WTC11 (cell line): ENCODE data around the gene FBXL7. TPM values are rescaled to one million over a fixed set of nuclear protein-coding genes. Genes with fewer than 3 reads are reported as not detected.

Experiments used
- ATAC-seq: fragments of 200-7000 bp; cut with Tn5 transposase; 2 replicates; pipeline ENCODE4 v1.10.0; 2021; ENCODE audit warnings: mild to moderate bottlenecking, moderate library complexity
- CTCF ChIA-PET: fragments of 300-600 bp; sonication (Branson Sonifier 250); formaldehyde crosslinking; loops from one replicate; lab custom pipeline; 2021; ENCODE audit warnings: antibody characterized with exemption; lab: Charles Lee
- POLR2A ChIA-PET: fragments of 350-600 bp; sonication (Branson Sonifier 250); formaldehyde crosslinking; loops from one replicate; lab custom pipeline; 2021; ENCODE audit warnings: antibody characterized with exemption; lab: Charles Lee
- DNase-seq: peaks from one replicate; pipeline ENCODE4 v3.0.0; 2021; ENCODE audit warnings: low spot score
- H3K27ac Mint-ChIP-seq: 2 replicates; pipeline ENCODE4 v1.8.0; 2021; ENCODE audit warnings: mixed read lengths
- H3K27me3 Mint-ChIP-seq: 2 replicates; pipeline ENCODE4 v1.8.0; 2021; ENCODE audit warnings: low read depth, mild to moderate bottlenecking, moderate library complexity, mixed read lengths
- H3K36me3 Mint-ChIP-seq: 2 replicates; pipeline ENCODE4 v1.8.0; 2021; ENCODE audit warnings: mixed read lengths
- H3K4me1 Mint-ChIP-seq: 2 replicates; pipeline ENCODE4 v1.8.0; 2022; ENCODE audit warnings: mixed read lengths
- H3K4me3 Mint-ChIP-seq: 2 replicates; pipeline ENCODE4 v1.8.0; 2021; ENCODE audit warnings: mild to moderate bottlenecking, moderate library complexity, mixed read lengths
- H3K9me3 Mint-ChIP-seq: 2 replicates; pipeline ENCODE4 v1.8.0; 2021; ENCODE audit warnings: mixed read lengths
- AFF4 ChIP-seq: sonication (generic); formaldehyde crosslinking; IDR thresholded peaks from 2 replicates; pipeline ENCODE4 v1.8.1; 2023; ENCODE audit warnings: mild to moderate bottlenecking, missing genetic modification reagents, borderline replicate concordance
- ARID4B ChIP-seq: sonication (generic); formaldehyde crosslinking; IDR thresholded peaks from 2 replicates; pipeline ENCODE4 v1.8.0; 2023; ENCODE audit warnings: missing genetic modification reagents, mild to moderate bottlenecking, borderline replicate concordance
- ATF1 ChIP-seq: sonication (generic); formaldehyde crosslinking; IDR thresholded peaks from 2 replicates; pipeline ENCODE4 v1.8.1; 2023; ENCODE audit warnings: mild to moderate bottlenecking, moderate library complexity, missing genetic modification reagents
- CREM ChIP-seq: sonication (generic); formaldehyde crosslinking; IDR thresholded peaks from 2 replicates; pipeline ENCODE4 v1.8.1; 2022; ENCODE audit warnings: mild to moderate bottlenecking, missing genetic modification reagents, moderate library complexity
- FOXJ3 ChIP-seq: sonication (generic); formaldehyde crosslinking; IDR thresholded peaks from 2 replicates; pipeline ENCODE4 v1.9.0; 2021; ENCODE audit warnings: missing genetic modification reagents, mild to moderate bottlenecking, borderline replicate concordance
- MAX ChIP-seq: sonication (generic); formaldehyde crosslinking; IDR thresholded peaks from 2 replicates; pipeline ENCODE4 v1.8.0; 2022; ENCODE audit warnings: mild to moderate bottlenecking, missing genetic modification reagents
- MYBL2 ChIP-seq: sonication (generic); formaldehyde crosslinking; IDR thresholded peaks from 2 replicates; pipeline ENCODE4 v1.8.1; 2023; ENCODE audit warnings: mild to moderate bottlenecking, moderate library complexity, missing genetic modification reagents
- NFATC4 ChIP-seq: fragments of 250-450 bp; sonication (Bioruptor Pico); IDR thresholded peaks from 2 replicates; pipeline ENCODE4 v1.9.0; 2021; ENCODE audit warnings: mild to moderate bottlenecking
- TCF7 ChIP-seq: sonication (generic); formaldehyde crosslinking; IDR thresholded peaks from 2 replicates; pipeline ENCODE4 v1.8.0; 2022; ENCODE audit warnings: mild to moderate bottlenecking, low read depth, missing genetic modification reagents, moderate library complexity
- TEAD4 ChIP-seq: sonication (generic); formaldehyde crosslinking; IDR thresholded peaks from 2 replicates; pipeline ENCODE4 v1.8.0; 2022; ENCODE audit warnings: mild to moderate bottlenecking, missing genetic modification reagents
- ZNF396 ChIP-seq: fragments of 250-450 bp; sonication (Bioruptor Pico); IDR thresholded peaks from 2 replicates; pipeline ENCODE4 v1.8.0; 2021; ENCODE audit warnings: mild to moderate bottlenecking, moderate library complexity, borderline replicate concordance
- ZNF532 ChIP-seq: fragments of 250-450 bp; sonication (Bioruptor Pico); IDR thresholded peaks from 2 replicates; pipeline ENCODE4 v1.9.0; 2021; ENCODE audit warnings: mild to moderate bottlenecking, borderline replicate concordance
- total RNA-seq: library from RNA; stranded (reverse); gene quantifications from 3 replicates; pipeline ENCODE4 v1.2.3, GENCODE V29; 2021
- TF ChIP-seq, protein P1 (sequence below): fragments of 250-450 bp; sonication (Bioruptor Pico); conservative IDR thresholded peaks from 2 replicates; pipeline ENCODE4 v1.9.0; 2021; ENCODE audit warnings: mild to moderate bottlenecking
- TF ChIP-seq, protein P2 (sequence below): fragments of 250-450 bp; sonication (Bioruptor Pico); IDR thresholded peaks from 2 replicates; pipeline ENCODE4 v1.9.0; 2021; ENCODE audit warnings: mild to moderate bottlenecking
- TF ChIP-seq, protein P3 (sequence below): fragments of 250-450 bp; sonication (Bioruptor Pico); IDR thresholded peaks from 2 replicates; pipeline ENCODE4 v1.9.0; 2021; ENCODE audit warnings: moderate library complexity, mild to moderate bottlenecking, inconsistent platforms, borderline replicate concordance
- TF ChIP-seq, protein P4 (sequence below): fragments of 250-450 bp; sonication (Bioruptor Pico); IDR thresholded peaks from 2 replicates; pipeline ENCODE4 v1.9.0; 2021; ENCODE audit warnings: mild to moderate bottlenecking

Gene FBXL7
- total RNA-seq, 1 experiment from 2014 or later, result 13.8 TPM

DNA sequence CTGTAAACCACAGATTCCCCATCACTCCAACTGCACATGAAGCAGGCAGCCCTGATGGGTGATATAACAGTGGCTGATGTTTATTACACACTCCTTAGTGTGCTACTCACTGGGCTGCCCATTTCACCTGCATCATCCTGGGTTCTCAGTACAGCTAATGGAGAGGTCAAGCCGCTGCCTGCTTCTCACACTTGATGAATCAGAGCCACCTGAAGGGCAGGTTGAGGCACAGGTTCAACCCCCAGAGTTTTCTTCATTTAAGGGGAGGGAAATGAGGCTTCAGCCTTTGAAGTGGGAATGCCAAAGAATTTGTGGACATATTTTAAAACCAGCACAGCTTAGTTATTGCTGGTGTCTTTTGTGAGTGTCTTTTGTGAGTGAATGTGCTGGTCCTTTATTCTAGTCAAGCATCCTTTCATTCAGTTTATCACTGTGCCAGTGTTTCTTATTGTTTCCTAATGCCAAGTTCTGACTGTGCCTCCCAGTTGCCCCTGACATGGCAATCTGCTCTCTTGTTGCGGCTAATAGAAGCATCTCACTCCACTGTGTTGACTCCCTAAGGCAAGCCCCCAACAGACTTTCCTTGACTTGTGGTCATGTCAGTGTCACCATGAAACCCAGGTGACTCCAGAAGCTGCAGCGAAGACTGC lies 109.2 kb downstream of the FBXL7 start:
- Mint-ChIP-seq H3K27ac (0 out of 2 replicates have a peak overlapping the region, but pooled peaks have one; percentile 26), H3K9me3 (0 out of 2 replicates have a peak, but pooled peaks cover 3% of the 10 kb centered on the region), H3K4me1 (peaks cover 21% of the 10 kb centered on the region), H3K4me3 (no peak overlapping the region), H3K27me3 (no peaks in the 10 kb centered on the region), H3K36me3 (no peaks in the 10 kb centered on the region)
- ChIA-PET CTCF (no interaction called here), POLR2A (no interaction called here)
- ATAC-seq (no peak), DNase-seq (no peak)
- TF ChIP-seq, protein P1, sequence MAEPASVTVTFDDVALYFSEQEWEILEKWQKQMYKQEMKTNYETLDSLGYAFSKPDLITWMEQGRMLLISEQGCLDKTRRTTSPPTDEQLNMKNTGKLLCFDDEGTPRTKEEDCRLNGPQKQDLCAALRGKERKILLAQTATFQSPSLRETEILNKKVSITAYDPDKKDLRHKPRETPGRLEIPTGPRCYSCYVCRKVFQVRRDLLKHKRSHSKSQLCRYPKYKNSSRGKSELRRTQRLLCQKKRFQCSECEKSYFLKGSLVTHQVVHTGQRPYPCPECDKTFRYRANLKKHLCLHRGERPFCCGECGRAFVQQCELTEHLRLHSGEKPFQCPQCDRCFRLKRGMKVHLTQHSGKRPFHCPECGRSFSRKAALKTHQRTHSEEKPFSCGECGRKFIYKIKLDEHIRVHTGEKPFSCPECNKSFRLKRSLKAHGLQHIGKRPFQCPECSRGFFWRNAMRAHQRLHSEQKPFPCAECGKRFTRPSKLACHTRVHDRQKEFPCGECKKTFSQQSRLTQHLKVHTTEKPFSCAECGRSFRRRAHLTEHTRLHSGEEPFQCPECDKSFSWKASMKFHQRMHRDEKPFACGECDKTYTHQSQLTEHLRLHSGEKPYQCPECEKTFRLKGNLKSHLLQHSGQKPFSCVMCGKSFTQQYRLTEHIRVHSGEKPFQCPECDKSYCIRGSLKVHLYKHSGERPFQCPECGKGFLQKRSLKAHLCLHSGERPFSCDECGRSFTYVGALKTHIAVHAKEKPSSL (CRISPR knock-in tag), result no peak
- TF ChIP-seq, protein P2, sequence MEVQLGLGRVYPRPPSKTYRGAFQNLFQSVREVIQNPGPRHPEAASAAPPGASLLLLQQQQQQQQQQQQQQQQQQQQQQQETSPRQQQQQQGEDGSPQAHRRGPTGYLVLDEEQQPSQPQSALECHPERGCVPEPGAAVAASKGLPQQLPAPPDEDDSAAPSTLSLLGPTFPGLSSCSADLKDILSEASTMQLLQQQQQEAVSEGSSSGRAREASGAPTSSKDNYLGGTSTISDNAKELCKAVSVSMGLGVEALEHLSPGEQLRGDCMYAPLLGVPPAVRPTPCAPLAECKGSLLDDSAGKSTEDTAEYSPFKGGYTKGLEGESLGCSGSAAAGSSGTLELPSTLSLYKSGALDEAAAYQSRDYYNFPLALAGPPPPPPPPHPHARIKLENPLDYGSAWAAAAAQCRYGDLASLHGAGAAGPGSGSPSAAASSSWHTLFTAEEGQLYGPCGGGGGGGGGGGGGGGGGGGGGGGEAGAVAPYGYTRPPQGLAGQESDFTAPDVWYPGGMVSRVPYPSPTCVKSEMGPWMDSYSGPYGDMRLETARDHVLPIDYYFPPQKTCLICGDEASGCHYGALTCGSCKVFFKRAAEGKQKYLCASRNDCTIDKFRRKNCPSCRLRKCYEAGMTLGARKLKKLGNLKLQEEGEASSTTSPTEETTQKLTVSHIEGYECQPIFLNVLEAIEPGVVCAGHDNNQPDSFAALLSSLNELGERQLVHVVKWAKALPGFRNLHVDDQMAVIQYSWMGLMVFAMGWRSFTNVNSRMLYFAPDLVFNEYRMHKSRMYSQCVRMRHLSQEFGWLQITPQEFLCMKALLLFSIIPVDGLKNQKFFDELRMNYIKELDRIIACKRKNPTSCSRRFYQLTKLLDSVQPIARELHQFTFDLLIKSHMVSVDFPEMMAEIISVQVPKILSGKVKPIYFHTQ (CRISPR knock-in tag), result no peak
- TF ChIP-seq, protein P3, sequence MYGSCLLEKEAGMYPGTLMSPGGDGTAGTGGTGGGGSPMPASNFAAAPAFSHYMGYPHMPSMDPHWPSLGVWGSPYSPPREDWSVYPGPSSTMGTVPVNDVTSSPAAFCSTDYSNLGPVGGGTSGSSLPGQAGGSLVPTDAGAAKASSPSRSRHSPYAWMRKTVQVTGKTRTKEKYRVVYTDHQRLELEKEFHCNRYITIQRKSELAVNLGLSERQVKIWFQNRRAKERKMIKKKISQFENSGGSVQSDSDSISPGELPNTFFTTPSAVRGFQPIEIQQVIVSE, result no peak
- TF ChIP-seq FOXJ3 (CRISPR knock-in tag) (no peak), TEAD4 (CRISPR knock-in tag) (no peak), CREM (no peak), MAX (no peak), TCF7 (CRISPR knock-in tag) (no peak), ATF1 (CRISPR knock-in tag) (no peak), ARID4B (CRISPR knock-in tag) (no peak), AFF4 (CRISPR knock-in tag) (no peak), ZNF532 (CRISPR knock-in tag) (no peak), NFATC4 (CRISPR knock-in tag) (no peak), ZNF396 (CRISPR knock-in tag) (no peak), MYBL2 (CRISPR knock-in tag) (no peak)
- TF ChIP-seq, protein P4, sequence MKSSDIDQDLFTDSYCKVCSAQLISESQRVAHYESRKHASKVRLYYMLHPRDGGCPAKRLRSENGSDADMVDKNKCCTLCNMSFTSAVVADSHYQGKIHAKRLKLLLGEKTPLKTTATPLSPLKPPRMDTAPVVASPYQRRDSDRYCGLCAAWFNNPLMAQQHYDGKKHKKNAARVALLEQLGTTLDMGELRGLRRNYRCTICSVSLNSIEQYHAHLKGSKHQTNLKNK, result no peak
